Panc1 (cell line): Measurements from ENCODE around the gene TLE5. TPM values are rescaled to one million over a fixed set of nuclear protein-coding genes. Genes with fewer than 3 reads are reported as not detected.

Source experiments
- ATAC-seq: fragments of 200-7000 bp; cut with Tn5 transposase; 2 replicates; pipeline ENCODE4 v1.9.1; 2020; ENCODE audit warnings: mild to moderate bottlenecking, moderate library complexity
- BruUV-seq: library from RNA; stranded (reverse); fragments of 400-500 nt; replicated peaks from 2 replicates; lab custom pipeline; 2021; lab: Mats Ljungman, UMichigan
- CTCF ChIA-PET: fragments of 300-600 bp; sonication (Branson Sonifier 250); formaldehyde crosslinking; loops from one replicate; lab custom pipeline; 2022; ENCODE audit warnings: antibody characterized with exemption; lab: Charles Lee
- POLR2A ChIA-PET: fragments of 300-600 bp; sonication (Branson Sonifier 250); formaldehyde crosslinking; loops from one replicate; lab custom pipeline; 2022; ENCODE audit warnings: antibody characterized with exemption; lab: Charles Lee
- DNase-seq: peaks from one replicate; pipeline ENCODE4 v3.0.0-alpha.2; 2010; ENCODE audit warnings: low read depth, low spot score
- H3K27ac ChIP-seq: 2 replicates; pipeline ENCODE4 v1.5.1; 2011; ENCODE audit warnings: mild to moderate bottlenecking, low read length, inconsistent platforms
- H3K27me3 ChIP-seq: fragments of 200-500 bp; sonication (Bioruptor generic); 2 replicates; pipeline ENCODE4 v1.6.0; 2014; ENCODE audit warnings: low read length, inconsistent platforms; ENCODE audit not compliant: control insufficient read depth, insufficient read depth
- H3K36me3 ChIP-seq: fragments of 200-500 bp; sonication (Bioruptor generic); 2 replicates; pipeline ENCODE4 v1.5.1; 2014; ENCODE audit warnings: inconsistent platforms, mild to moderate bottlenecking, low read length, moderate library complexity; ENCODE audit not compliant: control insufficient read depth, insufficient read depth
- H3K4me1 ChIP-seq: 2 replicates; pipeline ENCODE4 v1.5.1; 2011; ENCODE audit warnings: inconsistent platforms, mild to moderate bottlenecking, low read length, moderate library complexity; ENCODE audit not compliant: control insufficient read depth, insufficient read depth
- H3K4me3 ChIP-seq, 2 experiments: 2 replicates each; pipeline ENCODE4 v1.5.1; 2011 to 2012; ENCODE audit warnings: low read depth in 2 of 2, low read length in 2 of 2, mild to moderate bottlenecking in 2 of 2, inconsistent platforms in 1 of 2, moderate library complexity in 1 of 2
- H3K9me3 ChIP-seq: fragments of 200-500 bp; sonication (Bioruptor generic); 2 replicates; pipeline ENCODE4 v1.5.1; 2014; ENCODE audit warnings: low read depth, mild to moderate bottlenecking, inconsistent platforms, low read length, moderate library complexity; ENCODE audit not compliant: control insufficient read depth, insufficient read depth
- CTCF ChIP-seq: fragments of 450-650 bp; IDR thresholded peaks from 2 replicates; pipeline ENCODE4 v1.5.1; 2017; ENCODE audit warnings: mild to moderate bottlenecking
- POLR2AphosphoS5 ChIP-seq: IDR thresholded peaks from 2 replicates; pipeline ENCODE4 v1.6.1; 2012; ENCODE audit warnings: mild to moderate bottlenecking, low read depth, low read length, moderate library complexity
- REST ChIP-seq, 2 experiments: IDR thresholded peaks; 2 replicates each; pipeline ENCODE4 v1.6.1; 2011 to 2012; ENCODE audit warnings: low read depth in 2 of 2, control low read depth in 1 of 2, low read length in 1 of 2, mild to moderate bottlenecking in 1 of 2, moderate library complexity in 1 of 2; ENCODE audit not compliant: insufficient read depth in 1 of 2
- SIN3A ChIP-seq: IDR thresholded peaks from 2 replicates; pipeline ENCODE4 v1.6.1; 2012; ENCODE audit warnings: low read depth, mild to moderate bottlenecking, low read length, moderate library complexity, borderline replicate concordance; ENCODE audit not compliant: insufficient read depth
- TCF7L2 ChIP-seq: IDR thresholded peaks from 2 replicates; pipeline ENCODE4 v1.6.1; 2011; ENCODE audit warnings: mild to moderate bottlenecking, low read depth, low read length, inconsistent platforms
- in situ Hi-C: cut with HindIII; loops from 2 replicates; pipeline ENCODE4 v1.10.0; 2016; ENCODE audit warnings: low sequenced_read_pairs, low pct_unique_long_range_greater_than_20kb
- intact Hi-C: fragments of 100-400 bp; cut with micrococcal nuclease; formaldehyde crosslinking; loops from one replicate; pipeline ENCODE4 v1.10.0; 2022; ENCODE audit not compliant: unreplicated experiment
- total RNA-seq: library from RNA; stranded (reverse); gene quantifications from one replicate; pipeline ENCODE4 v1.2.1, GENCODE V29; 2021; ENCODE audit not compliant: unreplicated experiment

Gene TLE5
- total RNA-seq, 1 experiment from 2014 or later: 287 TPM

DNA sequence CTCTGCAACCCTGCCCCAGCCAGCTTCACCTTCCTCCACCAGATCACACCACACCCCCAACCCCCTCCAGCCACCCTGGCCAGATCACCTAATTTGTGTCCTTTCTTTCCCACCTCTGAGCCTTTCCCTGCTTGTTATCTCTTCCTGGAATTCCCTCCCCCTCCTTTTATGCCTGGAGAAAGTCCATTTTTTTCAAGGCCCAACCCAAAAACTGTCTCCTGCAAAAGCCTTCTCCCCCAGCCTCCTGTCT is 28.0 kb downstream of the TLE5 start:
- Histone ChIP-seq H3K4me1 (peaks cover 7% of the 10 kb centered on the region), H3K27ac (peak overlapping the region; percentile 90; the same call in 1 of the 2 replicates), H3K27me3 (no peaks in the 10 kb centered on the region), H3K36me3 (no peaks in the 10 kb centered on the region), H3K4me3 (no peak overlapping the region), H3K9me3 (no peaks in the 10 kb centered on the region)
- ChIA-PET POLR2A (no interaction called here), CTCF (no interaction called here)
- intact Hi-C loops: no loop called here
- in situ Hi-C loops: no loop called here
- TF ChIP-seq TCF7L2 (no peak), SIN3A (no peak), POLR2AphosphoS5 (no peak), REST (IDR thresholded peaks at IDR 0.05; ENCODE audit: insufficient read depth in 1 of 2, low read depth in 2 of 2, low read length in 1 of 2) (no peak), CTCF (no peak)
- no TSS peak for BruUV-seq
- DNase-seq (no peak), ATAC-seq (no peak)

DNA sequence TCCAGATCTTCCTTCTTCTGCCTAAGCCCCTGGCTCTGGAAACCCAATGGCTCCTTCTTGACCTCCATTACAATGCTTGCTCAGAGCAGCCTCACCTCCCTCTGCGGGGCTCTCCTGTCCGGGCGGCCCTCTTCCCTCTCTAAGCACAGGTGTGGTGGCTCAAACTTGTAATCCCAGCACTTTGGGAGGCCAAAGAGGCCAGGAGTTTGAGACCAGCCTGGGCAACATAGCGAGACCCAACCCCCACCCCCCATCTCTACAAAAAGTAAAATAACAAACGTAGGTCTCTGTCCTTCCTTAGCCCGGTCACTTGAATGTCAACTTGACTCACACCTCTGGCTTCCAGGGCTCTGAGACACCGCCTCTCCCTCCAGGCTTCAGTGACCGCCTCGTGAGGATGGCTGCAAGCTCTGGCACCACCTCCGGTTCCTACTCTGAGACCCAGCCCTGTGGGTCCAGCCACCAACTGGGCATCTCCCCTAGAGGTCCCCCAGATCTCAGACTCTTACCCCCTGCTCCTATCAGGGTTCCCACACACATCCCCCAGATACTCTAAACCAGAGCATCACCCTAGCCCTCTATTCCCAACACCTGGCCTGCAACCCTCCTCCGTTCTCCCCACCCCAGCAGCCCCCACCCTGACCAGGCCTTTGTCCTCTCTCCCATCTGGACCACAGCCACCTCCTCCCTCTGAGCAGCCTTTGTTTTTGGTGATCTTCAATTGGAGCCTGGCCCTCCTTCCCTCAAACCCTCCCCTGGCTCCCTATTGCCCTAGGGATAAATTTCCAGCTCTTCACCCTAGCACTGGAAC is 28.5 kb downstream of the TLE5 start:
- in situ Hi-C loops: no loop called here
- Histone ChIP-seq H3K27ac (no peak overlapping the region), H3K36me3 (no peaks in the 10 kb centered on the region), H3K4me3 (no peak overlapping the region), H3K4me1 (peaks cover 7% of the 10 kb centered on the region), H3K9me3 (no peaks in the 10 kb centered on the region), H3K27me3 (no peaks in the 10 kb centered on the region)
- intact Hi-C loops: no loop called here
- no TSS peak for BruUV-seq
- TF ChIP-seq CTCF (no peak), TCF7L2 (no peak), SIN3A (no peak), POLR2AphosphoS5 (no peak), REST (IDR thresholded peaks at IDR 0.05; ENCODE audit: insufficient read depth in 1 of 2, low read depth in 2 of 2, low read length in 1 of 2) (no peak)
- ATAC-seq (no peak), DNase-seq (no peak)
- ChIA-PET CTCF (no interaction called here), POLR2A (no interaction called here)
